A673 (cell line): Measurements from ENCODE around the gene ROM1.

Source experiments
- EZH2 ChIP-seq: fragments of 200-600 bp; sonication (generic); IDR thresholded peaks from 2 replicates; pipeline ENCODE4 v1.6.1; 2017; ENCODE audit warnings: borderline replicate concordance, low read depth, mild to moderate bottlenecking, mixed read lengths, antibody characterized with exemption, low read length; ENCODE audit not compliant: poor library complexity, severe bottlenecking
- TF ChIP-seq, protein P1 (sequence below): fragments of 300-800, 200-600 bp; sonication (generic); conservative IDR thresholded peaks from 2 replicates; pipeline ENCODE4 v1.5.1; 2017; ENCODE audit warnings: low read depth, mild to moderate bottlenecking, antibody characterized with exemption, low read length, moderate library complexity, mixed read lengths

DNA sequence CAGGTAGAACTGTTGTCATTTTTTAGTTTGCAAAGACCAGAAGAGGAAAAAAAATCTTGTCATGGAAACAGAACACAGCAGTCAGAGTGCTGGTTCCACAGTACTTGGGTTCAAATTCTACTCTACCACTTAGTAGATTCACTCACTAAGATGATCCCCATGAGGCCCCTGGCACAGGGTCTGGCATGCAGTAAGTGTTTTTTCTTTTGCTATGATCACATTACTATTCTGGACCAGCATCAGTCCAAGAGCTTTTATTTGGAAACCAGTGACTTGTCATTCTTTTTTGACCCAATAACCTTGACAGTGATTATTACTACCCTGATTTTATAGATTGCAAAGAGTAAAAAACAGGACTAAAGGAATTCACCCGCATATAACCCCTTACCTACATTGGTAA lies 43.4 kb upstream of the ROM1 start:
- TF ChIP-seq, protein P1, sequence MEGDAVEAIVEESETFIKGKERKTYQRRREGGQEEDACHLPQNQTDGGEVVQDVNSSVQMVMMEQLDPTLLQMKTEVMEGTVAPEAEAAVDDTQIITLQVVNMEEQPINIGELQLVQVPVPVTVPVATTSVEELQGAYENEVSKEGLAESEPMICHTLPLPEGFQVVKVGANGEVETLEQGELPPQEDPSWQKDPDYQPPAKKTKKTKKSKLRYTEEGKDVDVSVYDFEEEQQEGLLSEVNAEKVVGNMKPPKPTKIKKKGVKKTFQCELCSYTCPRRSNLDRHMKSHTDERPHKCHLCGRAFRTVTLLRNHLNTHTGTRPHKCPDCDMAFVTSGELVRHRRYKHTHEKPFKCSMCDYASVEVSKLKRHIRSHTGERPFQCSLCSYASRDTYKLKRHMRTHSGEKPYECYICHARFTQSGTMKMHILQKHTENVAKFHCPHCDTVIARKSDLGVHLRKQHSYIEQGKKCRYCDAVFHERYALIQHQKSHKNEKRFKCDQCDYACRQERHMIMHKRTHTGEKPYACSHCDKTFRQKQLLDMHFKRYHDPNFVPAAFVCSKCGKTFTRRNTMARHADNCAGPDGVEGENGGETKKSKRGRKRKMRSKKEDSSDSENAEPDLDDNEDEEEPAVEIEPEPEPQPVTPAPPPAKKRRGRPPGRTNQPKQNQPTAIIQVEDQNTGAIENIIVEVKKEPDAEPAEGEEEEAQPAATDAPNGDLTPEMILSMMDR: no peak
- TF ChIP-seq EZH2: no peak
